H1 (cell line): ENCODE data around the gene RAD51D. TPM values are rescaled to one million over a fixed set of nuclear protein-coding genes. Genes with fewer than 3 reads are reported as not detected.

Experiments
- CTCF ChIA-PET: fragments of 300-600 bp; sonication (Branson Sonifier 250); formaldehyde crosslinking; loops from one replicate; lab custom pipeline; 2021; ENCODE audit not compliant: partially characterized antibody; lab: Charles Lee
- POLR2A ChIA-PET: fragments of 300-600 bp; sonication (Branson Sonifier 250); formaldehyde crosslinking; loops from one replicate; lab custom pipeline; 2021; ENCODE audit warnings: inconsistent platforms; ENCODE audit not compliant: partially characterized antibody; lab: Charles Lee
- DNase-seq, 2 experiments: peaks; one replicate each; pipeline versions ENCODE4 v3.0.0 to v3.0.0-alpha.2; 2010 to 2022; ENCODE audit warnings: low spot score in 2 of 2, low read depth in 1 of 2, mixed read lengths in 1 of 2
- FAIRE-seq: peaks from 2 replicates; lab custom pipeline; 2011; peaks lifted over from hg19 to GRCh38; lab: Jason Lieb, UNC
- H2AFZ ChIP-seq: 2 replicates; pipeline ENCODE4 v1.8.1; 2012; ENCODE audit warnings: low read length, inconsistent platforms
- H2AK5ac ChIP-seq: 2 replicates; pipeline ENCODE4 v1.6.1; 2013; ENCODE audit warnings: low read depth, low read length
- H2BK120ac ChIP-seq: replicated peaks from 2 replicates; pipeline ENCODE3; 2013; ENCODE audit warnings: low read depth, low read length, inconsistent platforms
- H2BK12ac ChIP-seq: 2 replicates; pipeline ENCODE4 v1.6.1; 2013; ENCODE audit warnings: low read depth, low read length
- H2BK15ac ChIP-seq: 2 replicates; pipeline ENCODE4 v1.6.1; 2013; ENCODE audit warnings: low read length
- H2BK20ac ChIP-seq: 2 replicates; pipeline ENCODE4 v1.6.1; 2013; ENCODE audit warnings: low read length
- H2BK5ac ChIP-seq: 2 replicates; pipeline ENCODE4 v1.6.1; 2013; ENCODE audit warnings: low read depth, low read length
- H3K14ac ChIP-seq: 2 replicates; pipeline ENCODE4 v1.6.1; 2013; ENCODE audit warnings: inconsistent platforms; ENCODE audit not compliant: insufficient read length
- H3K18ac ChIP-seq: 2 replicates; pipeline ENCODE4 v1.6.1; 2013; ENCODE audit warnings: low read length; ENCODE audit errors: extremely low read depth
- H3K23ac ChIP-seq: 2 replicates; pipeline ENCODE4 v1.6.1; 2013; ENCODE audit warnings: inconsistent platforms; ENCODE audit not compliant: insufficient read length
- H3K23me2 ChIP-seq: 2 replicates; pipeline ENCODE4 v1.6.1; 2013; ENCODE audit warnings: low read depth, low read length
- H3K27ac ChIP-seq: 2 replicates; pipeline ENCODE4 v1.6.1; 2011; ENCODE audit warnings: low read depth, low read length, inconsistent platforms
- H3K27me3 ChIP-seq, 4 experiments: replicated peaks in 1 of 4; 1 replicate in 1 of 4; 2 replicates in 3 of 4; pipeline versions ENCODE4 v1.6.1 to v1.8.1; 2011 to 2013; ENCODE audit warnings: low read length in 3 of 4, mild to moderate bottlenecking in 3 of 4, inconsistent platforms in 2 of 4, mixed read lengths in 2 of 4, moderate library complexity in 1 of 4; ENCODE audit not compliant: control insufficient read depth in 3 of 4, insufficient read depth in 3 of 4; ENCODE audit errors: extremely low read depth in 1 of 4
- H3K36me3 ChIP-seq, 4 experiments: 2 replicates each; pipeline versions ENCODE4 v1.6.1 to v1.8.1; 2011 to 2013; ENCODE audit warnings: mild to moderate bottlenecking in 4 of 4, low read length in 3 of 4, moderate library complexity in 2 of 4, control low read depth in 1 of 4, inconsistent platforms in 1 of 4; ENCODE audit not compliant: insufficient read depth in 4 of 4, control insufficient read depth in 2 of 4
- H3K4ac ChIP-seq: replicated peaks from 2 replicates; pipeline ENCODE3; 2013; ENCODE audit warnings: low read length, low read depth, mixed read lengths, inconsistent platforms; ENCODE audit not compliant: insufficient read length
- H3K4me1 ChIP-seq, 4 experiments: replicated peaks in 1 of 4; 1 replicate in 1 of 4; 2 replicates in 3 of 4; pipeline versions ENCODE4 v1.6.1 to v1.8.1; 2011 to 2013; ENCODE audit warnings: low read length in 3 of 4, inconsistent platforms in 2 of 4, mixed read lengths in 1 of 4; ENCODE audit not compliant: insufficient read depth in 4 of 4, control insufficient read depth in 3 of 4
- H3K4me2 ChIP-seq, 2 experiments: 2 replicates each; pipeline versions ENCODE4 v1.6.1 to v1.8.1; 2011 to 2013; ENCODE audit warnings: low read depth in 2 of 2, low read length in 2 of 2, control low read depth in 1 of 2, inconsistent platforms in 1 of 2, mild to moderate bottlenecking in 1 of 2; ENCODE audit not compliant: insufficient read depth in 1 of 2
- H3K4me3 ChIP-seq, 4 experiments: fragments of 200-600, 300-600 bp in 1 of 4; sonication (generic), shearing (Covaris generic), sonication (Bioruptor Twin) in 1 of 4; 2 replicates each; pipeline versions ENCODE4 v1.5.1 to v1.8.1; 2011 to 2016; ENCODE audit warnings: low read length in 4 of 4, low read depth in 3 of 4, control low read depth in 2 of 4, inconsistent platforms in 2 of 4, mild to moderate bottlenecking in 2 of 4, mixed read lengths in 1 of 4, moderate library complexity in 1 of 4; ENCODE audit not compliant: insufficient read depth in 2 of 4; ENCODE audit errors: extremely low read depth in 1 of 4
- H3K56ac ChIP-seq: replicated peaks from 2 replicates; pipeline ENCODE3; 2013; ENCODE audit warnings: low read depth, mild to moderate bottlenecking, mixed read lengths, low read length, inconsistent platforms; ENCODE audit not compliant: insufficient read length
- H3K79me1 ChIP-seq: 2 replicates; pipeline ENCODE4 v1.6.1; 2013; ENCODE audit warnings: low read depth, low read length, control low read depth
- H3K79me2 ChIP-seq, 2 experiments: 2 replicates each; pipeline versions ENCODE4 v1.6.1 to v1.8.1; 2012 to 2013; ENCODE audit warnings: low read length in 2 of 2, mild to moderate bottlenecking in 2 of 2, inconsistent platforms in 1 of 2; ENCODE audit not compliant: insufficient read depth in 2 of 2, control insufficient read depth in 1 of 2
- H3K9ac ChIP-seq, 4 experiments: replicated peaks in 1 of 4; 1 replicate in 1 of 4; 2 replicates in 3 of 4; pipeline versions ENCODE4 v1.6.1 to v1.8.1; 2011 to 2013; ENCODE audit warnings: low read depth in 3 of 4, low read length in 3 of 4, control low read depth in 2 of 4, mild to moderate bottlenecking in 2 of 4, moderate library complexity in 2 of 4, inconsistent platforms in 1 of 4; ENCODE audit errors: extremely low read depth in 1 of 4
- H3K9me3 ChIP-seq, 2 experiments: 2 replicates each; pipeline versions ENCODE4 v1.6.1 to v1.8.1; 2012 to 2013; ENCODE audit warnings: mild to moderate bottlenecking in 2 of 2, moderate library complexity in 2 of 2, control low read depth in 1 of 2, inconsistent platforms in 1 of 2, low read depth in 1 of 2, low read length in 1 of 2, mixed read lengths in 1 of 2; ENCODE audit not compliant: insufficient read depth in 2 of 2
- H4K20me1 ChIP-seq, 2 experiments: replicated peaks in 1 of 2; 2 replicates each; pipeline versions ENCODE3 to v1.8.1; 2011 to 2013; ENCODE audit warnings: inconsistent platforms in 2 of 2, low read length in 2 of 2, mild to moderate bottlenecking in 1 of 2; ENCODE audit not compliant: insufficient read depth in 2 of 2, control insufficient read depth in 1 of 2
- H4K5ac ChIP-seq: 2 replicates; pipeline ENCODE4 v1.6.1; 2013; ENCODE audit warnings: low read length, low read depth, mixed read lengths, inconsistent platforms; ENCODE audit not compliant: insufficient read length
- H4K8ac ChIP-seq: 2 replicates; pipeline ENCODE4 v1.8.0; 2013; ENCODE audit warnings: mild to moderate bottlenecking, moderate library complexity, low read length, inconsistent platforms; ENCODE audit not compliant: insufficient read depth; ENCODE audit errors: extremely low read depth
- H4K91ac ChIP-seq: replicated peaks from 2 replicates; pipeline ENCODE3; 2013; ENCODE audit warnings: low read length, mixed read lengths, inconsistent platforms; ENCODE audit not compliant: insufficient read length
- CBX8 ChIP-seq: fragments of 300-800, 300-1000 bp; sonication (generic); IDR thresholded peaks from 2 replicates; pipeline ENCODE4 v1.7.1; 2016; ENCODE audit warnings: low read depth, low read length, borderline replicate concordance
- EP300 ChIP-seq, 2 experiments: IDR thresholded peaks; 1 replicate in 1 of 2; 2 replicates in 1 of 2; pipeline ENCODE4 v1.6.1; 2011 to 2012; ENCODE audit warnings: low read depth in 2 of 2, low read length in 2 of 2, mild to moderate bottlenecking in 2 of 2, borderline replicate concordance in 1 of 2, inconsistent platforms in 1 of 2, moderate library complexity in 1 of 2
- EZH2 ChIP-seq: fragments of 200-600 bp; sonication (generic); IDR thresholded peaks from 2 replicates; pipeline ENCODE4 v1.7.1; 2012; ENCODE audit warnings: low read depth, mild to moderate bottlenecking, moderate library complexity, low read length, inconsistent platforms; ENCODE audit not compliant: severe bottlenecking
- JUND ChIP-seq: IDR thresholded peaks from 2 replicates; pipeline ENCODE4 v1.6.1; 2011; ENCODE audit warnings: mild to moderate bottlenecking, improper control_type of control experiment, low read length
- PHF8 ChIP-seq: fragments of 200-600 bp; sonication (generic); conservative IDR thresholded peaks from 2 replicates; pipeline ENCODE4 v1.7.1; 2012; ENCODE audit warnings: low read depth, mild to moderate bottlenecking, inconsistent platforms, low read length, moderate library complexity
- RFX5 ChIP-seq: IDR thresholded peaks from 2 replicates; pipeline ENCODE4 v1.6.1; 2011; ENCODE audit warnings: low read depth, low read length, improper control_type of control experiment, borderline replicate concordance
- SP2 ChIP-seq: IDR thresholded peaks from 2 replicates; pipeline ENCODE4 v1.6.1; 2012; ENCODE audit warnings: mild to moderate bottlenecking, low read length, inconsistent platforms
- SUZ12 ChIP-seq: fragments of 200-600 bp; sonication (generic); IDR thresholded peaks from 2 replicates; pipeline ENCODE4 v1.6.1; 2012; ENCODE audit warnings: mild to moderate bottlenecking, inconsistent platforms, low read length, moderate library complexity, mixed read lengths
- TCF12 ChIP-seq: IDR thresholded peaks from 2 replicates; pipeline ENCODE4 v1.6.1; 2011; ENCODE audit warnings: low read depth, mild to moderate bottlenecking, low read length
- WGBS, 2 experiments: shearing (Covaris generic) in 1 of 2; methylation state at CpG; one replicate each; pipeline versions ENCODE4 v1.1.6 to v1.1.7; 2013 to 2015; ENCODE audit warnings: low lambda C conversion rate in 2 of 2, mixed read lengths in 2 of 2, inconsistent platforms in 1 of 2, low coverage in 1 of 2, missing lambda C conversion rate in 1 of 2; ENCODE audit not compliant: insufficient replicate concordance in 2 of 2, insufficient coverage in 1 of 2, insufficient read length in 1 of 2; ENCODE audit errors: extremely low coverage in 1 of 2, missing lambda C conversion rate in 1 of 2; 5-methylcytosine and 5-hydroxymethylcytosine counted together
- polyA plus RNA-seq, 7 experiments: library from polyadenylated mRNA; depleted of rRNA in 3 of 7; stranded (reverse) in 5 of 7; unstranded in 2 of 7; fragments of >200 nt in 5 of 7; fragments of 200-250 nt in 2 of 7; gene quantifications; 1 replicate in 5 of 7; 2 replicates in 1 of 7; 4 replicates in 1 of 7; pipeline versions ENCODE4 v1.2.1 to v1.2.3, GENCODE V29; 2011 to 2013; ENCODE audit warnings: missing spikeins in 2 of 7, mixed read lengths in 2 of 7
- total RNA-seq: library from RNA; stranded (reverse); fragmentation: NEBNext Ultra II Directional; extraction: Animal tissue kit (Norgen Biotek cat#: 25700); gene quantifications from 2 replicates; pipeline ENCODE4 v1.2.1, GENCODE V29; 2021
- TF ChIP-seq, protein P1 (sequence below), 3 experiments: IDR thresholded peaks; 1 replicate in 2 of 3; 2 replicates in 1 of 3; pipeline versions ENCODE4 v1.5.1 to v1.6.1; 2011; ENCODE audit warnings: low read length in 3 of 3, mild to moderate bottlenecking in 3 of 3, inconsistent platforms in 2 of 3, low read depth in 1 of 3, moderate library complexity in 1 of 3; ENCODE audit not compliant: insufficient read depth in 1 of 3; ENCODE audit errors: control extremely low read depth in 1 of 3
- TF ChIP-seq, protein P2 (sequence below): IDR thresholded peaks from 2 replicates; pipeline ENCODE4 v1.6.1; 2011; ENCODE audit warnings: low read depth, mild to moderate bottlenecking, low read length; ENCODE audit not compliant: insufficient read depth

The RAD51D gene
- total and polyA plus RNA-seq, 2 of the 8 experiments (the other 6 are each of a cell fraction or from before 2014, with no cell fraction given), result 10.2 to 12.9 TPM

DNA sequence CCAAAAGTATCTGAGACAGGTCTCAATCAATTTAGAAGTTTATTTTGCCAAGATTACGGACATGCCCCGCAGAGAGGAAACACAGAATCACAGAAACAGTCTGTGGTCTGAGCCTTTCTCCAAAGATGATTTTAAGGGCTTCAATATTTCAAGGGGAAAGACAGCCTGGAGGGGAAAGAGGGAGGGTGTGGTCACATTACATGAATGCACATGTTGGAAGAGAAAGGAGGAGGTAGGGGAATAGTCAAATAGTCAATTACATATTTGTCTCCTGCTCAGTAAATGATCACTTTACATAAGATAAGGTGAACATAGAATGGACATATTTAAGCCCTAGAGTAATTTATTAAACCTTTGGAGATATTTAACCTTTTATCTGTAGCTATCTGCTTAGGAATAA lies 40.3 kb upstream of the RAD51D start:
- POLR2A ChIA-PET, result no interaction called here
- Histone ChIP-seq H3K23me2 (no peaks in the 10 kb centered on the region), H3K9ac (no peak overlapping the region), H4K5ac (no peak overlapping the region), H3K27ac (no peak overlapping the region), H3K14ac (no peak overlapping the region), H4K8ac (no peak overlapping the region), H2BK20ac (no peak overlapping the region), H3K9me3 (no peaks in the 10 kb centered on the region), H3K79me2 (no peaks in the 10 kb centered on the region), H3K27me3 (no peaks in the 10 kb centered on the region), H4K91ac (no peak overlapping the region), H2BK15ac (no peak overlapping the region), H2BK12ac (no peak overlapping the region), H3K4me1 (no peaks in the 10 kb centered on the region), H2BK5ac (no peak overlapping the region), H3K23ac (no peak overlapping the region), H3K18ac (no peak overlapping the region), H3K4me2 (no peak overlapping the region), H3K4ac (no peak overlapping the region), H3K36me3 (no peaks in the 10 kb centered on the region), H2AK5ac (no peak overlapping the region), H2BK120ac (no peak overlapping the region), H3K56ac (no peak overlapping the region), H3K79me1 (no peaks in the 10 kb centered on the region; the same call in none of the 2 replicates), H4K20me1 (peaks cover 0 to 2% of the 10 kb centered on the region in 2 experiments), H2AFZ (no peak overlapping the region), H3K4me3 (no peak overlapping the region)
- 81% methylated on average over 2 of the region's 2 CpGs; no CpG with 5 or more reads in 1 of the 2 experiments for WGBS, 2 experiments
- FAIRE-seq (no peak), DNase-seq (no peak)
- CTCF ChIA-PET, result interaction anchor here (0.8 kb wide), 1 partner anchor 11 kb away, joined by 3 read pairs; no protein-coding TSS in a partner anchor
- TF ChIP-seq SUZ12, result no peak
- TF ChIP-seq RFX5, result no peak
- TF ChIP-seq, protein P1, sequence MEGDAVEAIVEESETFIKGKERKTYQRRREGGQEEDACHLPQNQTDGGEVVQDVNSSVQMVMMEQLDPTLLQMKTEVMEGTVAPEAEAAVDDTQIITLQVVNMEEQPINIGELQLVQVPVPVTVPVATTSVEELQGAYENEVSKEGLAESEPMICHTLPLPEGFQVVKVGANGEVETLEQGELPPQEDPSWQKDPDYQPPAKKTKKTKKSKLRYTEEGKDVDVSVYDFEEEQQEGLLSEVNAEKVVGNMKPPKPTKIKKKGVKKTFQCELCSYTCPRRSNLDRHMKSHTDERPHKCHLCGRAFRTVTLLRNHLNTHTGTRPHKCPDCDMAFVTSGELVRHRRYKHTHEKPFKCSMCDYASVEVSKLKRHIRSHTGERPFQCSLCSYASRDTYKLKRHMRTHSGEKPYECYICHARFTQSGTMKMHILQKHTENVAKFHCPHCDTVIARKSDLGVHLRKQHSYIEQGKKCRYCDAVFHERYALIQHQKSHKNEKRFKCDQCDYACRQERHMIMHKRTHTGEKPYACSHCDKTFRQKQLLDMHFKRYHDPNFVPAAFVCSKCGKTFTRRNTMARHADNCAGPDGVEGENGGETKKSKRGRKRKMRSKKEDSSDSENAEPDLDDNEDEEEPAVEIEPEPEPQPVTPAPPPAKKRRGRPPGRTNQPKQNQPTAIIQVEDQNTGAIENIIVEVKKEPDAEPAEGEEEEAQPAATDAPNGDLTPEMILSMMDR (IDR thresholded peaks at IDR 0.05; ENCODE audit: control extremely low read depth in 1 of 3, insufficient read depth in 1 of 3, low read depth in 1 of 3, low read length in 3 of 3), result no peak
- TF ChIP-seq, protein P2, sequence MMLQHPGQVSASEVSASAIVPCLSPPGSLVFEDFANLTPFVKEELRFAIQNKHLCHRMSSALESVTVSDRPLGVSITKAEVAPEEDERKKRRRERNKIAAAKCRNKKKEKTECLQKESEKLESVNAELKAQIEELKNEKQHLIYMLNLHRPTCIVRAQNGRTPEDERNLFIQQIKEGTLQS, result no peak
- no peak for TF ChIP-seq CBX8
- no peak for TF ChIP-seq TCF12
- no peak for TF ChIP-seq EZH2
- no peak for TF ChIP-seq PHF8
- no peak for TF ChIP-seq SP2
- no peak for TF ChIP-seq EP300 (IDR thresholded peaks at IDR 0.05; ENCODE audit: borderline replicate concordance in 1 of 2, low read depth in 2 of 2, low read length in 2 of 2)
- TF ChIP-seq JUND, result no peak
